ENCODE results near the gene SORBS1. TPM values are rescaled to one million over a fixed set of nuclear protein-coding genes. Genes with fewer than 3 reads are reported as not detected.

The SORBS1 gene
- total RNA-seq, 1 donor from 2014 or later, result 30.7 TPM

DNA sequence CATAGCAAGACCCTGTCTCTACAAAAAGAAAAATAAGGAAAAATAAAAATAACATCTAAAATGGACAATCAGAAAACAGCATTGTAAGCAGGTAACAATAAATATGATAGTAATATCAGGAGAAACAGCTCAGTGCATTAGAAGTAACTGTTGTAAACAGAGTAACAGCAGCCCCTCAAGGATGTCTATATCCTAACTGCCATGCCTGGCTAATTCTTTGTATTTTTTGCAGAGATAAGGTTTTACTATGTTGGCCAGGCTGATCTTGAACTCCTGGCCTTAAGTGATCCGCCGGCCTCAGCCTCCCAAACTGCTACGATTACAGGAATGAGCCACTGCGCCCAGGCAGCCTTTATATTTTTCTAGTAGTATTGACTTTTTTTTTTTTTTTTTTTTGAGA, 7.5 kb downstream of the SORBS1 start:
- Mint-ChIP-seq H3K4me1 (ENCODE audit: low read depth) (peaks cover 9% of the 10 kb centered on the region), H3K4me3 (ENCODE audit: low read depth) (no peak overlapping the region), H3K36me3 (ENCODE audit: insufficient read depth) (peaks cover 5% of the 10 kb centered on the region), H3K27ac (no peak overlapping the region), H3K27me3 (peaks cover 21% of the 10 kb centered on the region), H3K9me3 (ENCODE audit: low read depth) (peaks cover 7% of the 10 kb centered on the region)
- TF ChIP-seq, protein P1, sequence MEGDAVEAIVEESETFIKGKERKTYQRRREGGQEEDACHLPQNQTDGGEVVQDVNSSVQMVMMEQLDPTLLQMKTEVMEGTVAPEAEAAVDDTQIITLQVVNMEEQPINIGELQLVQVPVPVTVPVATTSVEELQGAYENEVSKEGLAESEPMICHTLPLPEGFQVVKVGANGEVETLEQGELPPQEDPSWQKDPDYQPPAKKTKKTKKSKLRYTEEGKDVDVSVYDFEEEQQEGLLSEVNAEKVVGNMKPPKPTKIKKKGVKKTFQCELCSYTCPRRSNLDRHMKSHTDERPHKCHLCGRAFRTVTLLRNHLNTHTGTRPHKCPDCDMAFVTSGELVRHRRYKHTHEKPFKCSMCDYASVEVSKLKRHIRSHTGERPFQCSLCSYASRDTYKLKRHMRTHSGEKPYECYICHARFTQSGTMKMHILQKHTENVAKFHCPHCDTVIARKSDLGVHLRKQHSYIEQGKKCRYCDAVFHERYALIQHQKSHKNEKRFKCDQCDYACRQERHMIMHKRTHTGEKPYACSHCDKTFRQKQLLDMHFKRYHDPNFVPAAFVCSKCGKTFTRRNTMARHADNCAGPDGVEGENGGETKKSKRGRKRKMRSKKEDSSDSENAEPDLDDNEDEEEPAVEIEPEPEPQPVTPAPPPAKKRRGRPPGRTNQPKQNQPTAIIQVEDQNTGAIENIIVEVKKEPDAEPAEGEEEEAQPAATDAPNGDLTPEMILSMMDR (IDR thresholded peaks at IDR 0.05; ENCODE audit: unreplicated experiment), result no peak
- DNase-seq (ENCODE audit: low spot score, unreplicated experiment), result no peak

DNA sequence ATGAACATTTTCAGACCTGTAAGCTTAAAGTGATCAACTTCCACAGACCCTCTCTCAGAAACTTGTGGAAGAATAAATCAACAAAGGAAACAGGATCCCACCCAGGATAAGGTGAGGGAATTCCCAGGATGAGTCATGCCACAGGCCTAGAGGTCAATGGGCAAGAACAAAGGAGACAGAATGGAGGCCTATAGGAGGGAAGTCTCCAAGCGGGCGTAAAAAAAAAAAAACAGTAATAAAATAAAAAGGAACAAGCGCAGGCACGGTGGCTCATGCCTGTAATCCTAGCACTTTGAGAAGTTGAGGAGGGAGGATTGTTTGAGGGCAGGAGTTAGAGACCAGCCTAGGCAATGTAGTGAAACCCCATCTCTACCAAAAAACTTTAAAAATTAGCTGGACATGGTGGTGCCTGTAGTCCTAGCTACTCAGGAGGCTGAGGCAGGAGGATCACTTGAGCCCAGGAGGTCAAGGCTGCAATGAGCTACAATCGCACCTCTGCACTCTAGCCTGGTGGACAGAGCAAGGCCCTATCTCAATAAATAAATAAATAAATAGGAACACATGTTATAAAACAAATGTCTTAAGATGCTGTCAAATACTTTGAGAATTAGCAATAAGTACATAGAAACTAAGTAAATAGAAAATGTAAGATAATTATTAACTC, 8.4 kb downstream of the SORBS1 start:
- no peak for DNase-seq (ENCODE audit: low spot score, unreplicated experiment)
- Mint-ChIP-seq H3K27me3 (peaks cover 12% of the 10 kb centered on the region), H3K27ac (peak overlapping the region; percentile 29), H3K4me1 (ENCODE audit: low read depth) (peaks cover 2% of the 10 kb centered on the region), H3K9me3 (ENCODE audit: low read depth) (peaks cover 7% of the 10 kb centered on the region), H3K36me3 (ENCODE audit: insufficient read depth) (peaks cover 5% of the 10 kb centered on the region), H3K4me3 (ENCODE audit: low read depth) (no peak overlapping the region)
- TF ChIP-seq, protein P1 (IDR thresholded peaks at IDR 0.05; ENCODE audit: unreplicated experiment), result no peak

DNA sequence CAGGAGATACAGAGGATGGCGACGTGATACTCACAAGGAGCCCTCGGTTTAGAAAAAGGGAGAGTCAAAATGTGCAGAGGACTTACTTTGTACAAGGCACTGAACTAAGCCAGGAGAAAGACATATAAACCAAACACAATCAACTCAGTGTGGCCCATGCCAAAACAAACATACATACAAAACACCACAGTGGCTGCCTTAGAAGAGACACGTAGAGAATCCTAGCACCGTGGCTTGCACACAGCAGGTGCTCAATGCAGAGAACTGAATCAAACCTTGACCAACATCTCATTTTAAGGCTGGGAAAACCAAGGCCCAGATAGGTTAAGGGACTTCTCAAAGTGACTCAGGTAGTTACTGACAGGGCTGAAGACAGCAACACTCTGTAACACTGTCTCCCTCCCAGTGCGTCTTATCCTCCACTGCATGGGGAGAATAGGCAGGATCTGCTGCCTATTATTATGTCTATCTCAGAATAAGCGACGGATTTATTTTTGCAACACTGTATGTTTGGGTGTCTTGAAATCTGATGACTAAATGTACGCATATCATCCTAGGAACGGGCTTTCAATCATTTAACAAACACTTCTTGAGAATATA, 11.0 kb downstream of the SORBS1 start:
- no peak overlapping the region for H3K4me3 Mint-ChIP-seq (ENCODE audit: low read depth)
- DNase-seq (ENCODE audit: low spot score, unreplicated experiment), result no peak
- peaks cover 10% of the 10 kb centered on the region for H3K9me3 Mint-ChIP-seq (ENCODE audit: low read depth)
- H3K4me1 Mint-ChIP-seq (ENCODE audit: low read depth), result peaks cover 2% of the 10 kb centered on the region
- TF ChIP-seq, protein P1 (IDR thresholded peaks at IDR 0.05; ENCODE audit: unreplicated experiment), result no peak
- no peak overlapping the region for H3K27ac Mint-ChIP-seq
- H3K27me3 Mint-ChIP-seq, result no peaks in the 10 kb centered on the region
- peaks cover 6% of the 10 kb centered on the region for H3K36me3 Mint-ChIP-seq (ENCODE audit: insufficient read depth)

DNA sequence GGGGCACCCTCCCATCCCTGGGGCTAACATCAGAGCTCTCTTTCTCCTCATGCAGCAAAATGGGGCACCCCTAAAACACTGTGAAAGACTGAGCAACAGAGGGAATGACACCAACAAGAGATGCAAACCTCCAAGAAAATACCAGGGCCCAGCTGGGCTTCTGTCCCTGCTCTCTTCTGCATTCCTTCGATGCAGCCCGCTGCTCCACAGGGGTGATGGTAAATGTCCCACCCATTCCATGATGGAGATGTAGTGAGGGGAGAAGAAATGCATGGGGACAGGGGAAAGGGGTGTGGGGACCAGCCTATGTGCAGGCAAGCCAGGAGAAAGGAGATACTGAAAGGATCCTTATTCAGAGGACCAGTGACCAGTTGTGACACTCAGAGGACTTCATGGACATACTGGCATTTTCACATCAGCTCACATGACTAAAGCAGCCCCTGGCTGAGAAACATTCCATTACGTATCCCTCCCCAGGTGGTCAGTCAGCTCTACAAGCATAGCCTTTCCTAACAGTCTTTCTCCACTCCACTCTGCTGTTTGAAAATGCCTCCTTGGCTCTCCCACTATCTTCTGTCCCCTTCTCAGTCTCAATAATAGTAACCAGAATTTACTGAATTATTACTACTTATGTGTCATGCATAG, 13.3 kb downstream of the SORBS1 start:
- peaks cover 3% of the 10 kb centered on the region for H3K36me3 Mint-ChIP-seq (ENCODE audit: insufficient read depth)
- H3K27ac Mint-ChIP-seq, result no peak overlapping the region
- TF ChIP-seq, protein P1 (IDR thresholded peaks at IDR 0.05; ENCODE audit: unreplicated experiment), result no peak
- H3K4me1 Mint-ChIP-seq (ENCODE audit: low read depth), result peaks cover 22% of the 10 kb centered on the region
- peaks cover 6% of the 10 kb centered on the region for H3K9me3 Mint-ChIP-seq (ENCODE audit: low read depth)
- no peak for DNase-seq (ENCODE audit: low spot score, unreplicated experiment)
- no peaks in the 10 kb centered on the region for H3K27me3 Mint-ChIP-seq
- H3K4me3 Mint-ChIP-seq (ENCODE audit: low read depth), result no peak overlapping the region

DNA sequence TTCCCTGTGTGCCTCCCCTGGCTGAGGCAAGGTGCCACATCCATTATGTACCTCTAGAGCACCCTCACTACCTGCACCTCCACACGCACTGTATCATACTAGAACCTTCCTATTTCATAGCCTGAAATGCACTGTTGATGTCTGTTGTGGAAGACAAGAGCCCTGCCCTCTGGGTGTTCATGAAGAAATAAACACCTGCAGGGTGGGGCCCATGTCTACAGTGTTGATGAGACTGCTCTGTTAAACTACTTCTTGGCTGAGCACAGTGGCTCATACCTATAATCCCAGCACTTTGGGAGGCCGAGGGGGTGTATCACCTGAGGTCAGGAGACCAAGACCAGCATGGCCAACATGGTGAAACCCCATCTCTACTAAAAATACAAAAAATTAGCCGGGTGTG, 14.0 kb downstream of the SORBS1 start:
- peaks cover 29% of the 10 kb centered on the region for H3K4me1 Mint-ChIP-seq (ENCODE audit: low read depth)
- TF ChIP-seq, protein P1 (IDR thresholded peaks at IDR 0.05; ENCODE audit: unreplicated experiment), result no peak
- DNase-seq (ENCODE audit: low spot score, unreplicated experiment), result no peak
- no peak overlapping the region for H3K27ac Mint-ChIP-seq
- peaks cover 1% of the 10 kb centered on the region for H3K36me3 Mint-ChIP-seq (ENCODE audit: insufficient read depth)
- H3K4me3 Mint-ChIP-seq (ENCODE audit: low read depth), result no peak overlapping the region
- no peaks in the 10 kb centered on the region for H3K27me3 Mint-ChIP-seq
- peaks cover 3% of the 10 kb centered on the region for H3K9me3 Mint-ChIP-seq (ENCODE audit: low read depth)

Data from progenitor cell of endocrine pancreas (in vitro differentiated cells).